Activated CD4-positive, alpha-beta T cell treated with anti-CD3 and anti-CD28 coated beads for 36 hours (primary cell): ENCODE results near the gene CRABP2. TPM values are rescaled to one million over a fixed set of nuclear protein-coding genes. Genes with fewer than 3 reads are reported as not detected.

Source experiments
- ATAC-seq: fragments of 200-7000 bp; cut with Tn5 transposase; one replicate; pipeline ENCODE4 v1.10.0; 2021; ENCODE audit warnings: mild to moderate bottlenecking, moderate library complexity
- CTCF ChIA-PET: fragments of 350-600 bp; sonication (Branson Sonifier 250); formaldehyde crosslinking; loops from one replicate; lab custom pipeline; 2021; ENCODE audit warnings: antibody characterized with exemption; lab: Charles Lee
- POLR2A ChIA-PET: fragments of 350-600 bp; sonication (Branson Sonifier 250); formaldehyde crosslinking; loops from one replicate; lab custom pipeline; 2021; ENCODE audit warnings: antibody characterized with exemption, inconsistent platforms; lab: Charles Lee
- DNase-seq: peaks from one replicate; pipeline ENCODE4 v3.0.0-alpha.2; 2020
- H3K27ac Mint-ChIP-seq: one replicate; pipeline ENCODE4 v1.8.0; 2021; ENCODE audit warnings: mixed read lengths
- H3K27me3 Mint-ChIP-seq: one replicate; pipeline ENCODE4 v1.8.0; 2021; ENCODE audit warnings: mixed read lengths
- H3K36me3 Mint-ChIP-seq: one replicate; pipeline ENCODE4 v1.8.0; 2021; ENCODE audit warnings: low read depth, mixed read lengths
- H3K4me1 Mint-ChIP-seq: one replicate; pipeline ENCODE4 v1.8.0; 2021; ENCODE audit warnings: mixed read lengths
- H3K4me3 Mint-ChIP-seq: one replicate; pipeline ENCODE4 v1.8.0; 2021; ENCODE audit warnings: mild to moderate bottlenecking, moderate library complexity, mixed read lengths
- H3K9me3 Mint-ChIP-seq: one replicate; pipeline ENCODE4 v1.8.0; 2021; ENCODE audit warnings: low read depth, mixed read lengths
- intact Hi-C, 2 experiments: fragments of 100-400 bp; cut with DNase I in 1 of 2; cut with micrococcal nuclease in 1 of 2; formaldehyde crosslinking; loops; one replicate each; pipeline versions ENCODE4 v1.14.2 to v1.15.1; 2022 to 2024; cut with DNase I, micrococcal nuclease
- total RNA-seq, 2 experiments: library from RNA; stranded (reverse); gene quantifications; one replicate each; pipeline ENCODE4 v1.2.3, GENCODE V29; 2021

Gene CRABP2
- total RNA-seq, 2 experiments from 2014 or later, result 0.88 to 0.98 TPM

GRCh38 chr1:156681196-156681960 lies 24.0 kb downstream of the CRABP2 start:
- intact Hi-C loops, result no loop called here
- Mint-ChIP-seq H3K4me1 (peaks cover 30% of the 10 kb centered on the region), H3K27ac (no peak overlapping the region), H3K36me3 (no peaks in the 10 kb centered on the region), H3K4me3 (no peak overlapping the region), H3K27me3 (peaks cover 33% of the 10 kb centered on the region), H3K9me3 (no peaks in the 10 kb centered on the region)
- ChIA-PET POLR2A (interaction anchor here (1.8 kb wide), 1 partner anchor 45 kb away, joined by 3 read pairs; no protein-coding TSS in a partner anchor), CTCF (interaction anchor here (0.6 to 11.5 kb wide), 12 partner anchors 9 to 1249 kb away, joined by 3 to 220 read pairs (median 5); partner anchors contain the start of genes CRABP2, ISG20L2 and METTL25B)
- DNase-seq, result no peak
- no peak for ATAC-seq

- peaks cover 30% of the 10 kb centered on the region for H3K4me1 Mint-ChIP-seq
- intact Hi-C loops, result no loop called here
- no peak for DNase-seq
- ChIA-PET POLR2A (no interaction called here), CTCF (interaction anchor here (0.5 to 5.6 kb wide), 8 partner anchors 10 to 308 kb away, joined by 3 to 57 read pairs (median 6); partner anchors contain the start of gene CRABP2)
- H3K9me3 Mint-ChIP-seq, result no peaks in the 10 kb centered on the region
- no peaks in the 10 kb centered on the region for H3K36me3 Mint-ChIP-seq
- peaks cover 37% of the 10 kb centered on the region for H3K27me3 Mint-ChIP-seq
- H3K27ac Mint-ChIP-seq, result no peak overlapping the region
- no peak for ATAC-seq
- no peak overlapping the region for H3K4me3 Mint-ChIP-seq
These were observed 25.3 kb downstream of the CRABP2 start for GRCh38 chr1:156680056-156680455.

- Mint-ChIP-seq H3K27me3 (peaks cover 43% of the 10 kb centered on the region), H3K4me1 (peaks cover 11% of the 10 kb centered on the region), H3K36me3 (no peaks in the 10 kb centered on the region), H3K27ac (no peak overlapping the region), H3K4me3 (no peak overlapping the region), H3K9me3 (no peaks in the 10 kb centered on the region)
- CTCF ChIA-PET, result interaction anchor here (0.7 to 5.6 kb wide), 11 partner anchors 12 to 212 kb away, joined by 3 to 57 read pairs (median 6); partner anchors contain the start of genes CRABP2 and NTRK1
- ATAC-seq (peak; percentile 44), DNase-seq (peak; percentile 53)
- POLR2A ChIA-PET, result no interaction called here
- intact Hi-C loops, result loop anchor here (1.0 kb wide), 3 partner anchors 18 to 53 kb away; no protein-coding TSS in a partner anchor
These were observed 27.5 kb downstream of the CRABP2 start for GRCh38 chr1:156677616-156678596.

DNA sequence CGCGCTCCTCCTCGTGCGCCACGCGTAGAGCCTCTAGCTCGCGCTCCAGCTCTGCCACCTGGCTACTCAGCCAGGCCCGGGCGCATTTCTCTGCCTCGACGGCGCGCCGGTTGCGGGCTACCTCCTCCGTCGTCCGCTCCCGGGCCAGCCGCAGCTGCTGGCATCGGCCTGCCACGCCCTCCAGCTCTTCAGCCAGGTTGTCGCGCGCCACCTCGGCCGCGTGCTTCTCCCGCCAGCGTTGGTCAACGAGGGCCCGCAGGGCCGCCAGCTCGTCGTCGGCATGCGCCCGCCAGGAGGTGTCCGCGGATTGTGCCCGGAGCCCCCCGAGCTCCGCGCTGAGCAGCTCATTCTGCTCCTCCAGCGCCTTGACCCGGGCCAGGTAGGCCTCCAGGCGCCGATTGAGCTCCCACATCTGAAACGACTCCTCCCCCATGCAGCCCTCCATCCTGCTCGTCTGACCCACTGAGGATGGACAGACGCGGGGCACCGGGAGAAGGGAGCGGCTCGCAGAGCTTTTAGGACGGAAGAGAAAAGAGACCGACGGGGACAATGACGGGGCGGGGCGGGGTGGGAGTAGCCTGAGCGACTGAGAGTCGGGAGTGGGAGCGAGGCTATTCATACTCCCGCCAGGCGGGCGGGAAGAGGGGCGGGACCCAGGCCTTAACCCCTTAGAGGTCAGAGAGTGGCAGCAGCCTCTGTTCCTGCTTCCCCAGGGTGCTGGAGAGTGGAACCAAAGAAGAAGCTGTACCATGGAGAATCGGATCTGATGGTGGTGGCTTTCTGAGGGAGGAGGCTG lies 28.4 kb downstream of the CRABP2 start, which contains the start of gene NES:
TSS of gene NES (minus strand) at position 588 of the 796 bp plus-strand sequence. CDS start at position 445, 143 bp downstream.
- Mint-ChIP-seq H3K4me3 (no peak within 1 kb of the TSS), H3K36me3 (no peaks in the 10 kb centered on the region), H3K27ac (no peak within 1 kb of the TSS), H3K27me3 (peaks cover 43% of the 10 kb centered on the region), H3K4me1 (peaks cover 11% of the 10 kb centered on the region), H3K9me3 (no peaks in the 10 kb centered on the region)
- intact Hi-C loops, result loop anchor here in 1 of 2 experiments (1.0 kb wide), 1 partner anchor 17 kb away; no protein-coding TSS in a partner anchor
- ATAC-seq (no peak), DNase-seq (no peak)
- POLR2A ChIA-PET, result no interaction called here
- CTCF ChIA-PET, result interaction anchor here (0.7 to 5.6 kb wide), 11 partner anchors 10 to 213 kb away, joined by 3 to 57 read pairs (median 7); partner anchors contain the start of gene CRABP2

GRCh38 chr1:156676114-156676819 lies 29.1 kb downstream of the CRABP2 start:
- CTCF ChIA-PET, result interaction anchor here (0.8 to 5.6 kb wide), 8 partner anchors 14 to 52 kb away, joined by 3 to 57 read pairs (median 8); partner anchors contain the start of gene CRABP2
- Mint-ChIP-seq H3K27me3 (peaks cover 42% of the 10 kb centered on the region), H3K4me1 (peaks cover 11% of the 10 kb centered on the region), H3K4me3 (no peak overlapping the region), H3K27ac (no peak overlapping the region), H3K36me3 (no peaks in the 10 kb centered on the region), H3K9me3 (no peaks in the 10 kb centered on the region)
- POLR2A ChIA-PET, result no interaction called here
- DNase-seq (no peak), ATAC-seq (no peak)
- intact Hi-C loops, result no loop called here

DNA sequence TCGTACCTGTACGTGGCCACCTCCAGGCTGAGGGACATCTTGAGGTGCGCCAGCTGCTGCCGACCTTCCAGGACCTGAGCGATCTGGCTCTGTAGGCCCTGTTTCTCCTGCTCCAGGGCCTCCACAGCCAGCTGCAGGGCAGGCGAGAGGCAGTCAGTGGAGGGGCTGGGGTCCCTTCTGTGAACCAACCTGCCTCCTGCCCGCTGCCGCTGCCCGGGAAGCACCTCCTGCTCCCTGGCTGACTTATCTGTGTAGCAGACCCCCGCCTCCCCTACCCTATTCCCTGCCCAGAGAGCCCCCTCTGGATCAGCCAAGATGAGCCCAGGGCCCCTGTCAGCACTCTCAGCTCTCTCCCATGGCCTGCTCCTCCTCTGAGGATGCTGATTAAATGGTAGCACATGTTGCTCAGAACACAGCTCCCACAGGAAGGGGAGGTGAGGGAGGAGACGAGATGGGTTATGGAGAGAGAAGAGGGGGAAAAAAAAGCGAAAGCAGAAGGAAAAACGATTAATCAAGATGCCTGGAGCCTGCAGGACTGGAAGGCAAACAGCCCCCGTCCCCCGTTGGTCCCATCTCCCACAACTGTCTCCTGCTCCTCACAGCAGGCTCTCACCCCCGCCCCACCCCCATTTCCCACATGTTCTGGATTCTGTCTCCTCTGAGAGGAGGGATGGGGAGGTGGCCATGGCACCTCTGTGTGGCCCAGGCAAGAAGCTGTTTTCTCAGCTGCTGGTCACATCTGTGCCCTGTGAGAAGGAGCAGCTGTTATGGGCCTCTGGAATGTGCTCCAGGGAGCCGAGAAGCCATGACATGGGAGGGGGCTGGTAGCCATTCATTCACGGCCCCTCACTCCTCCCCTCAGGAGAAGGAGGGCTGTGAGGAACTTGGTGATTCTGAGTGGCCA lies 29.9 kb downstream of the CRABP2 start:
- H3K9me3 Mint-ChIP-seq, result no peaks in the 10 kb centered on the region
- H3K36me3 Mint-ChIP-seq, result no peaks in the 10 kb centered on the region
- ATAC-seq, result no peak
- intact Hi-C loops, result no loop called here
- POLR2A ChIA-PET, result interaction anchor here (0.5 kb wide), 1 partner anchor 217 kb away, joined by 3 read pairs; no protein-coding TSS in a partner anchor
- H3K27ac Mint-ChIP-seq, result no peak overlapping the region
- CTCF ChIA-PET, result interaction anchor here (0.5 to 5.6 kb wide), 8 partner anchors 10 to 327 kb away, joined by 3 to 57 read pairs (median 8); partner anchors contain the start of gene CRABP2
- DNase-seq, result no peak
- no peak overlapping the region for H3K4me3 Mint-ChIP-seq
- peaks cover 11% of the 10 kb centered on the region for H3K4me1 Mint-ChIP-seq
- peaks cover 40% of the 10 kb centered on the region for H3K27me3 Mint-ChIP-seq

- Mint-ChIP-seq H3K27me3 (peaks cover 33% of the 10 kb centered on the region), H3K4me1 (peaks cover 11% of the 10 kb centered on the region), H3K4me3 (no peak overlapping the region), H3K27ac (no peak overlapping the region), H3K36me3 (no peaks in the 10 kb centered on the region), H3K9me3 (no peaks in the 10 kb centered on the region)
- POLR2A ChIA-PET, result no interaction called here
- DNase-seq (no peak), ATAC-seq (no peak)
- intact Hi-C loops, result no loop called here
- CTCF ChIA-PET, result interaction anchor here (0.7 to 1.4 kb wide), 3 partner anchors 11 to 16 kb away, joined by 3 to 4 read pairs (median 3); no protein-coding TSS in a partner anchor
These were observed 31.8 kb downstream of the CRABP2 start for GRCh38 chr1:156673387-156674121.

GRCh38 chr1:156671804-156672203 lies 33.6 kb downstream of the CRABP2 start:
- no peaks in the 10 kb centered on the region for H3K9me3 Mint-ChIP-seq
- ATAC-seq (no peak), DNase-seq (no peak)
- ChIA-PET CTCF (interaction anchor here (0.6 to 1.8 kb wide), 4 partner anchors 11 to 565 kb away, joined by 3 to 7 read pairs (median 4); no protein-coding TSS in a partner anchor), POLR2A (no interaction called here)
- H3K4me3 Mint-ChIP-seq, result no peak overlapping the region
- intact Hi-C loops, result no loop called here
- H3K4me1 Mint-ChIP-seq, result no peaks in the 10 kb centered on the region
- H3K27ac Mint-ChIP-seq, result no peak overlapping the region
- peaks cover 19% of the 10 kb centered on the region for H3K27me3 Mint-ChIP-seq
- H3K36me3 Mint-ChIP-seq, result no peaks in the 10 kb centered on the region

- intact Hi-C loops, result no loop called here
- ChIA-PET CTCF (interaction anchor here (1.1 to 1.8 kb wide), 3 partner anchors 10 to 55 kb away, joined by 4 to 7 read pairs (median 7); no protein-coding TSS in a partner anchor), POLR2A (no interaction called here)
- no peak for DNase-seq
- no peaks in the 10 kb centered on the region for H3K36me3 Mint-ChIP-seq
- H3K9me3 Mint-ChIP-seq, result no peaks in the 10 kb centered on the region
- no peak for ATAC-seq
- no peak overlapping the region for H3K4me3 Mint-ChIP-seq
- no peak overlapping the region for H3K27ac Mint-ChIP-seq
- H3K4me1 Mint-ChIP-seq, result no peaks in the 10 kb centered on the region
- H3K27me3 Mint-ChIP-seq, result peaks cover 19% of the 10 kb centered on the region
These were observed 34.6 kb downstream of the CRABP2 start for GRCh38 chr1:156670791-156671190.
